Measurements from ENCODE around the gene SPRR4.

DNA sequence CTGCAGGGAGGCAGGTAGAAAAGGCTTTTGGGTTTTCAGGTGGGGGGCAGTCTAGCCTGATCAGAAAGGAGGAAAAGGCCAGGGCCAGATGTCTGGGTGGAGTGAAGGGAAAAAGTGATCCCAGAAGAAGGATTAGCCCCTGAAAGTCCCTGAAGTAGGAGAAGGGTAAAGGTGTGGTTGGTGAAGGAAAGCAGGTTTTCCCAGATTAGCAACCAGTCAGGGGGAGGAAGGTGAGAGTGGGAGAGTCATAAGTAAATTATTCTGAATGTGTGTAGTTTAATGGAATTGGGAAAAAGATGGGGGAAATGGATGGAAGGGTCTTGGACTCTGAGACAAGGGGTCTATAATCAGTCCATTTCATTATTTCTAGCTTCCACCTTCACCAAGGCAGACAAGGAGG, 12.8 kb downstream of the SPRR4 start:
- TF ChIP-seq, protein P1, sequence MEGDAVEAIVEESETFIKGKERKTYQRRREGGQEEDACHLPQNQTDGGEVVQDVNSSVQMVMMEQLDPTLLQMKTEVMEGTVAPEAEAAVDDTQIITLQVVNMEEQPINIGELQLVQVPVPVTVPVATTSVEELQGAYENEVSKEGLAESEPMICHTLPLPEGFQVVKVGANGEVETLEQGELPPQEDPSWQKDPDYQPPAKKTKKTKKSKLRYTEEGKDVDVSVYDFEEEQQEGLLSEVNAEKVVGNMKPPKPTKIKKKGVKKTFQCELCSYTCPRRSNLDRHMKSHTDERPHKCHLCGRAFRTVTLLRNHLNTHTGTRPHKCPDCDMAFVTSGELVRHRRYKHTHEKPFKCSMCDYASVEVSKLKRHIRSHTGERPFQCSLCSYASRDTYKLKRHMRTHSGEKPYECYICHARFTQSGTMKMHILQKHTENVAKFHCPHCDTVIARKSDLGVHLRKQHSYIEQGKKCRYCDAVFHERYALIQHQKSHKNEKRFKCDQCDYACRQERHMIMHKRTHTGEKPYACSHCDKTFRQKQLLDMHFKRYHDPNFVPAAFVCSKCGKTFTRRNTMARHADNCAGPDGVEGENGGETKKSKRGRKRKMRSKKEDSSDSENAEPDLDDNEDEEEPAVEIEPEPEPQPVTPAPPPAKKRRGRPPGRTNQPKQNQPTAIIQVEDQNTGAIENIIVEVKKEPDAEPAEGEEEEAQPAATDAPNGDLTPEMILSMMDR (conservative IDR thresholded peaks at IDR 0.05; ENCODE audit: low read depth, low read length) = no peak
- TF ChIP-seq EZH2phosphoT487 (IDR thresholded peaks at IDR 0.05; ENCODE audit: borderline replicate concordance, low read length) = no peak

Data from PC-3 (cell line).